ENCODE data around the gene STK24.
A peak's percentile ranks its signal among the peaks of the same experiment; 100 is the strongest.
"Not testable (repeated sequence)": the region's sequence is repeated elsewhere in the genome, so short reads cannot be mapped to it uniquely, and the experiment has no call there.

Gene STK24

DNA sequence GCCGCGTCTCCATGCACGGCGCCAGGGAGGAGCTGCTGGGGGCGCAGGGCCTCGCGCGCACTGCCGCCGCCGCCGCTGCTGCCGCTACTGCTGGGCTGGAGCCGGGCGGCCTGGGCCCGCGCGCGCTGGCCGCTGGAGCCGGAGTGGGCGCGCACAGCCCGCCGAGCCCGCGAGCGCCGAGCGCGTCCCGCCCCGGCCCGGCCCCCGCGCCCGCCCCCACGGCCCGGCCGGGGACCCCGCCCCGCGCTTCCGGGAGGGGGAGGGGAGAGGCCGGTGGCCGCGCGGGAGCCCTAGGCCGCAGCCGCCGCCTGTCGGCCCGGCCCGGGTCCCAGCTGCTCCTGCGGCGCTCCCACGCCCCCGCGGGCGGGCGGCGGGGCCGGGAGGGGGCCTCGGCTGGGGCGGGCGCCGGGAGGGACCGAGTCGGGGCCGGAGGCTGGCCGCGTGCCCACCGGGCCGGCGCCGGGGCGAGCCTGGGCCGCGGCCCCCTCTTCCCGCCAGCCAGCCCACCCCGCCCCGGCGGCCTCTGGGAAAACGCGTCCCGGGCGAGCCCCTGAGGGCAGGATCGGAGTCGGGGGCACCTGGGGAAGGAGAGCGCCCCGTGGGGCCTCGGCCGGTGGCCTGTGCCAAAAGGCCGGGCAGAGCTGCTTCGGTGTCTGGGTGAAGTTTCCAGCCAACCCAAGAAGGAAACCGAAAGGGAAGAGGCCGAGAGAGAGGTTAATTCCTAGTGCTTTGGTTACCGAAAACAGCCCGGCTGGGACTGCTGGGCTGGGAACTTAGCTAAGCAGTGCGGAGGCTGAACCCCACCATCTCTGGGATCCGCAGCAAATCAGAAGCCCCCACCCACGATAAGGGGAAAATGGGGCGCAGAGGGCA lies at the start of gene STK24:
STK24 (minus strand) TSS at position 145 of the 873 bp plus-strand sequence. CDS start 321 bp downstream, outside the sequence.
- DNase-seq (ENCODE audit: low spot score), result peak; percentile 57

DNA sequence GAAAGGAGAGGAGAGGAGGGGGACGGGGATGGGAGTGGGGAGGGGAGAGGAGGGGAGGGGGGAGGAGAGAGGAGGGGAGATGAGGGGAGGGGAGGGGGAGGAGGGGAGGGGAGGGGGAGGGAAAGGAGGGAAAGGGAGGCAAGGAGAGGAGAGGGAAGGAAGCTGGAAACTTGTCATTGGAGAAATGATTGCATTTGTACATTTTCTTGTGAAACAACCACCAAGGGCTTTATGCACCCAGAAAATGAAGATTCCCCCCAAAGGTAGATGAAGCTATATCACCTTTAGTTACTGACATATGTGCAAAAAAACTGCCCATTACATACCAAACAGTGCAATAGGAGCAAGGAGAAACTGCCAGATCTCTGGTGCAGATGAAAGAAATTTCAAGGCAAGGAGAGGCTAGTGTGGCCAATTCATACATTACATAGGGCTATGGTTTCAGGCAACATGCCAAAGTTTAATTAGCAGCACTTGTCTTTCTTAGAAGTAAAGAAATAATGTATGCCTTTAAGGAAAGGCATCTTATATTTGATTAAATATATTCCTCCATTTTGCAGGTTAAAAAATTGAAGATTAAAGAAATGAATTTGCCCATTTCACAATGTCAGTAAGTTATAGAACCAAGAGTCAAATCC lies 49.5 kb upstream of the STK24 start:
- DNase-seq (ENCODE audit: low spot score), result no peak

DNA sequence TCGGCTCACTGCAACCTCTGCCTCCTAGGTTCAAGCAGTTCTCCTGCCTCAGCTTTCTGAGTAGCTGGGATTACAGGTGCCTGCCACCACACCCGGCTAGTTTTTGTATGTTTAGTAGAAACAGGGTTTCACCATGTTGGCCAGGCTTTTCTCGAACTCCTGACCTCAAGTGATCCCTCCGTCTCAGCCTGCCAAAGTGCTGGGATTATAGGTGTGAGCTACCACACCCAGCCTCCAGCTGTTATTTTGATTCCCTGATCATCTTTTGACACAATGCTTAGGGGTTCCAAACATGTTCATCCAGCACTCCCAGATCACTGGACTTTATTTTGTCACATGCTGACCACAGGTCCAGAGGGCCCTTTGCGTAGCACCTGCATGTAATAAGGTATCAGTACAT lies 47.7 kb upstream of the STK24 start:
- not testable (repeated sequence) for DNase-seq (ENCODE audit: low spot score)

DNA sequence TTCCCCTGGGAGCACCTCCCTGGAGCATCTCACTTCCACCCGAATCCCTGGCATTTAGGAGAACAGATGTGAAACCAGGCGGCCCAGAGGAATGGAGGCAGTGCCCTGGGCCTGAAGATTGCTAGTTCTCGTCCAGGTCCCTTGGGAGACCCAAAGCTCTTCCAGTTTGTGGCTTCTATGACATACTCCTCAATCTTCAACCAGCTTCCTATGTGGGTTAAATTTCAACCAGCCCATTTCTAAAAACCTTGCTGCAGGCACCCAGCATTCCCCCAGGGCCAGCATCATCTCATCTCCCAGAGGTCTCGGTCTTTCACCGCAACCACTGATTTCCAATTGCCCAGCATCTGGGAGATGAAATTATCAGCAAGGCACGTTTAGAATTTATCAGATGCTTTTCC lies 46.0 kb upstream of the STK24 start:
- DNase-seq (ENCODE audit: low spot score), result no peak

DNA sequence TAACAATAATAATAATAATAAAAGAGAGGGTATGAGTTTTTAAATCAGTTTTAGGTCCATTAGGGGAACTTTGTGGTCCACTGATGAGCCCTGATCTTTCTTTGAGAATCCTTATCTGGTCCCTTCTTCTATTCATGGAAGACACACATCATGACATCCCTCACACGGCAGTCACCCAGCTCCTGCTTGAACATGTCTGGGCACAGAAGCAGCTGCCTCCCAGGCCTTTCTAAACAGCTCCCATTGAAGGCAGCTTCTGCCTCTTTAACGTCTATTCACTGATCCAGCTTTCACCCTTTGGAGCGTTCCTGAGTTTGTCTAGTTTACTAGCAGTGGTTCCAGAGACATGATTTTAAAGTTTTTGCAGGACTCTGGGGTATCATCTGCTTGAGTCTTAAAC lies 42.6 kb upstream of the STK24 start:
- DNase-seq (ENCODE audit: low spot score), result no peak

DNA sequence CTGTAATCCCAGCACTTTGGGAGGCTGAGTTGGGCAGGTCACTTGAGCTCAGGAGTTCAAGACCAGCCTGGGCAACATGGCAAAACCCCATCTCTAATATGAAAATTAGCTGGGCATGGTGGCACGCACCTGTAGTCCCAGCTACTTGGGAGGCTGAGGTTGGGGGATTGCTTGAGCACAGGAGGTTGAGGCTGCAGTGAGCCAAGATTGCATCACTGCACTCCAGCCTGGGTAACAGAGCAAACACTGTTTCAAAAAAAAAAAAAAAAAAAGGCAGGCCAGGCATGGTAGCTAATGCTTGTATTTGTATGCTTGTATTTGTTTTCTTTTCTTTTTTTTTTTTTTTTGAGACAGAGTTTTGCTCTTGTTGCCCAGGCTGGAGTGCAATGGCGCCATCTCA lies 38.7 kb upstream of the STK24 start:
- DNase-seq (ENCODE audit: low spot score), result not testable (repeated sequence)

DNA sequence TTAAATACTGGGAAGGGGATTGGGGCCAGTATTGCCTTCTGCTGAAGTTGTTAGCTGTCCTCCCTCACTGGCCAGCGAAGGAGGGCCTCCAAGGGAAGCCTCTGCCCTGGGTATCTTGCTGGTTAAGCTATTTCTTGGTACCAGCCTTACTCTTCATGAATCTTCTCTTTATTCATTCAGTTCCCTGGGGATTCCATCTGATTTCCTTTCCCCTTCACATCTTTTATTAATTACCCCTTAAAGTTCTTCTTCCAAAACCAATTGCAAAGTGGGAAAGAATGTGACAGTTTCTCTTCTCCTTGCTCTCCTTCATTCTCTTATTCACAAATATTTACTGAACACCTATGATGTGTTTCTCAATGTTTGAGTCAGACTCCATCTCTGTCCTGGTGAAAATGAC lies 36.7 kb upstream of the STK24 start:
- no peak for DNase-seq (ENCODE audit: low spot score)

DNA sequence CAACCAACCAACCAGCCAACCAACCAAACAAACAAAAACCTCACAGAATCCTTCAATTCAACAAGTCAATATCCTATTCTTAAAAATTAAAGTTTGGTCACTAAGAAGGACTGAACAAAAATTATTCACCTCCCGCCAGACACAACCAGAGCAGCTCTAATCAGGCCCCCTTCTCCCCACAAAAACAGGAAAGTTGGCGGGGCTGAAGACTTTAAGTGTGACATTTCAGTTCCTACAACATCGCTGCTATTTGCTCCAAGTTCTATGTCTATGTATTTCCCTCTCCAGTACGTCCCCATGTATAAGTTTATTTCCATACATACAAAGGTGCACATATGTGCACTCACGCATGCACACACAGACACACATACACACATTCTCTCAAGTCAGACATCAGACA lies 32.8 kb upstream of the STK24 start:
- no peak for DNase-seq (ENCODE audit: low spot score)

DNA sequence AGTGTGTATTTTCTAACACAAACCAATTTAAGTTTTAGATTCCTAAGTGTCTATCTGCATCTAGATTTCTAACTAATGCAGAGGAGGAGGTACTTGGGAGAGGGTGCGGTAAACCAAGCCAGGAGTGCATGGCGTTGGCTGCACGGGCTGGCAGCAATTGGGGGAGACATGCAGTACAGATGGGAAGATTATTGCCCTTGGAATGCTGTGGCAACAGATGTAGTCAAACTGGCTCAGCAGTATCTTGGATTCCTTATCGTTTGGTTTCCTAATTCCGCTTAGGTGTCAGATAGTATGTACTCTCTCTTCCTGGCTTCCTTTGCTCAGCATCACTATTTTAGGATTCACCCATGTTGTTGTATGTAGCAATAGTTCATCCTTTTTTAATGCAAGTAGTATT lies 29.4 kb upstream of the STK24 start:
- no peak for DNase-seq (ENCODE audit: low spot score)

DNA sequence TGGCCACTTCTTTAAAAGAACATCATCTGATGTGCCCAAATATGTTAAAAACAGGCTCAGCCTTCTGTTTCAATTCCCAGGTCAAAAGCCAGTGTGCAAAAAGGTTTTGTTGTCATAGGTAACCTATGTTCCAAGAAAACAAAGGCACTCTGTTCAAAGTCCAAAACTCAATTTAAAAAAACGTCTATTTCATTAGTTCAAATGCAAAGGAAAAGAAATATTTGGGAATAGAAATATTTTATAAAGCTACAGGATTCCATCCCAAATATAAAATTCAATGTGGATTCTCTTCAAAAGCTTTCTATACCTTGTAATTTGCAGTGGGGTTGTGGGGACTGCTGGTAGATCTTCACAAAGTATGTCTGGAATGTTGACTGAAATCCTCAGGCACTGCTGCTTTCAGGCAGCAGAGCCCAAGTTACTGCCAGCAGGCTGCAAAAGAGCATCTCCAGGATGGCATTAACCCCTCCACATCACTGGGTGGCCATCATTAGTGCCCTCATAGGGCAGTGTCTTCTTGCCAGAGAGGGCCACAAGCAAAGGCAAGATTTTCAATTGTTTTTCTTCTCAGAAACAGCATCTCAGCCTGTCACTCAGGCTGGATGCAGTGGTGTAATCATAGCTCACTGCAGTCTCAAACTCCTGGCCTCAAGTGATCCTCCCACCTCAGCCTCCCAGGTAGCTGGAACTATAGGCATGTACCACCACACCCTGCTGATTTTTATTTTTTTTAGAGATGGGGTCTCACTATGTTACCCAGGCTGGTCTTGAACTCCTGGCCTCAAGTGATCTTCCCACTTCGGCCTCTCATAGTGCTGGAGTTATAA lies 22.8 kb upstream of the STK24 start:
- DNase-seq (ENCODE audit: low spot score), result no peak

DNA sequence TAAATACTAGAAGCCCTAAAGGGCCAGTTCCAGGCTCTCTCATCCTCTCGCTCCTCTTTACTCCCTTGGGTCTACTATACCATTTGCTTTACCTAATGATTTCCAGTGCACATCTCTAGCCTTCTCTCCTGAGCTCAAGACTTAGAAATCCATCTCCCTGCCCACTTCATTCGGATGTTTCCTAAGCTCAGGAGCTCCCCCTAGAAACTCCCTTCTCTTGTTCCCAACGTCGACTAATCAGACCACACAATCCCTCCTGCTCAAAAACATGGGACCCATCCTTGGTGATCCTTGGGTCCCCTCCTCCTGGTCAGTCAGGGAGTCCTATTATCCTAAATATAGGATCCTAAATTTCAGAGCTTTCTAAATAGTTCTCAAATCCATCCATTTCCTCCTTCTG lies 21.1 kb upstream of the STK24 start:
- DNase-seq (ENCODE audit: low spot score), result no peak

DNA sequence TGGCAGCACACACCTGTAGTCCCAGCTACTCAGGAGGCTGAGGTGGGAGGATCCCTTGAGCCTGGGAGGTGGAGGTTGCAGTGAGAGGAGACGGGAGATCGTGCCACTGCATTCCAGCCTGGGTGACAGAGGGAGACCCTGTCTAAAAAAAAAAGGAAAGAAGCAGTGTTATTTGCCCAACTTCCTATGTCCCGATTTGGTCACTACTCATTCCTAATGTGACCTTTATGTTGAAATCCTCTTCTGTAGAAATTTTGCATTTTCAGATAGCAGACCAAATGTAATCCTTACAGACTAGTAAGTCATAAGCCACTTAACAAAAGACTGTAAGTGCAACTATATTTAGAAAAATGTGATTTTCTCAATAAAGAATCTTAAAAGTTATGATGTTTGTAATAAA lies 18.2 kb upstream of the STK24 start:
- no peak for DNase-seq (ENCODE audit: low spot score)

DNA sequence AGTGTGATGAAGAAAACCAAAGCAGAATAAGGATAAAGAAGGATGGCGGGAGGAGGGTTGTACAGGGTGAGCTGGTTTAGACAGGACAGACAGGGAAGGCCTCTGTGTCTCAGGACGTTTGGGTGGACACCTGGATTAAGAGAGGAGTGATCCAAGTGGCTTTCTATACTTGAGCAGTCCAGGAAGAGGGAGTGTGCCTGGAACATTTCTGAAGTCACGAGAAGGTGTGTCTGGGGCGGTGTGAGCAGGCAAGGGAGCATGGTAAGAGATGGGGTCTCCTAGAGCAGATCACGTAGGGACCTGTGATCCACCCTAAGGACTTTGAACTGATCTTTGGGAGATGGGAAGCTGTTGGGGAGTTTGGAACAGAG lies 15.4 kb upstream of the STK24 start:
- no peak for DNase-seq (ENCODE audit: low spot score)

DNA sequence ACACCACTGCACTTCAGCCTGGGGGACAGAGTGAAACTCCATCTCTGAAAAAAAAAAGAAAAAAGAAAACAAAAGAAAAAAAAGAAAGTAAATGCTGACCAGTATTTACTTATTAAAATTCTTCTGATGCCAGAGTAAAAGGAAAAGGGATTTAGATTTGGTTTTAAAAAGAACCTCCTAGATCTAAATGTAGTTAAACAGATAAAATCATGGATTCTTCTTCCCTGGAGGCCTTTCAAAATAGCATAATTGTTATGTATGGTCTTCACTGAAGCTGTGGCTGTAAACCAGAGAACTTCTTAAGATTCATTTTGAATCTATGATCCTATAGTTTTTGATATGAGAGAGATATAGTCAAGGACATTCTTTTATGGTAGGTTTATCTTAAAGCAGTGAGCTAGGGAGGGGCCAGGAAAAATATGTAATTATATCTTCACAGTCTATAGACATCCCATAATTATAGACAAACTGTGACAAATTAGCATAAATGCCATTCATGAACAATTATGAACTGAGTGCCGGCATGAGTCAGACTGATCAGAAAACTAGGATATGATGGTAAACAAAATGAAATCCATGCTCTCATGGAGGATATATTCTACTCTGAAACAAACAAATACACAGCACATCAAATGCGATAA lies 14.9 kb upstream of the STK24 start:
- DNase-seq (ENCODE audit: low spot score), result no peak

DNA sequence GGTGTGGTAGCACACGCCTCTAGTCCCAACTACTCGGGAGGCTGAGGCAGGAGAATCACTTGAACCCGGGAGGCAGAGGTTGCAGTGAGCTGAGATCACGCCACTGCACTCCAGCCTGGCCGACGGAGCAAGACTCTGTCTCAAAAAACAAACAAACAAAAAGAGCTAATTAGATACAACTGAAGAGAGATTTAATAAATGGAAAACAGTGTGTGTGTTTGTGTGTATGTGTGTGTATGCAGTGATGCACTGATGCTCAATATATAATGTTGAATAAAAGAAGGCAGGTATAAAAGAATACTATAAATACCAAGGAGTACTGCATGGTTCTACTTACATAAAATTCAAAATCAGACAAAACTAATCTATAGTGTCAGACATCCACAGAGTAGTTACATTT lies 13.6 kb upstream of the STK24 start:
- not testable (repeated sequence) for DNase-seq (ENCODE audit: low spot score)

DNA sequence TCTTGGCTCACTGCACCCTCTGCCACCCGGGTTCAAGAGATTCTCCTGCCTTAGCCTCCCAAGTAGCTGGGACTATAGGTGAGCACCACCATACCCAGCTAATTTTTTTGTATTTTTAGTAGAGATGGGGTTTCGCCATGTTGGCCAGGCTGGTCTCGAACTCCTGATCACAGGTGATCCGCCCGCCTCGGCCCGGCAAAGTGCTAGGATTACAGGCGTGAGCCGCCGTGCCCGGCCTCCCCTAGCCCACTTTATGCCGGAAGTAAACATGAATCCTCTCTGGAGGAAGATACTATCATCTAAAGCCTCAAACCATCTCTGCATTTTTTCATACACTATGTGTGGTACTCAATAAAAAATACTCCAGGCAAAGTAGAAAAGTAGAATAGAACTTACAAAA lies 12.6 kb upstream of the STK24 start:
- DNase-seq (ENCODE audit: low spot score), result not testable (repeated sequence)

DNA sequence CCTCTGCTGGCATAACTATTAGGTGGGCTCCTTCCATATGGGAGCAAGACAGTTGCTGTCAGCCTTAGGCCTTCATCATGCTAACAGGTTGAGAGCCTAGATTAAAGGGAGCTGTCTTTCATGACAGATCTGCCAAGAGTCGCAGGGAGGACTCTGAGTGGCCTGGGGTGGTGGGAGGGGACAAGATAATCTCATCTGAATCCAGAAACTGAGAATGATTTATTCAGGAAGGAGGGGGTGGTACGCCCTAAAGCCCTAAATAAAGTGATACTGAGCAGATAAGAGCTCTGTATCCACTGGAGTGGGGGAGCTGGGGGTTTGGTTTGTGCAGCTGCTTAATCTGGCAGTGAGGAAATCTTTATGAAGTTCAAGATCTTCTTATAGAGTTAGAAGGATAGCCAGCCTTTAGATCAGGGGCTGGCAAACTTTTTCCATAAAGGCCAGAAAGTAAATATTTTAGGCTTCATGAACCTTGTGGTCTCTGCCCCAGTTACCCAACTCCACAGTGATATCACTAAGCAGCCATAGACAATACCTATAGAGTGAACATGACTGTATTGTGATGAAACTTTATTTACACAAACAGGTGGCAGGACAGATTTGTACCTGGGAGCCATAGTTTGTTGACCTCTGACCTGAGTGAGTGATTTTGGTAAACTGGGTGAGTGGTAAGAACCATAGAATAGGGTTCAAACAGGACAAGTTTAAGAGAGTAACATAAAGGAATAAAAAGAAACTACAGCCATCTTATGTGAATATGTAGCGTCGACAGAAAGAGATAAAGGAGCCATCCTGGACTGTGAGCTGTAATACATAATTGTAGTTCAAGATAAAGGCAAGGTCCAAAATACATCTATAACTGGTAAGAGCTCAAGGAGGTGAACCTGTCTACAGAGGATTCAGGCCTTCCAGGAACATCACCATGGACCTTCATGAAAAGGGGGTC lies 9.8 kb upstream of the STK24 start:
- DNase-seq (ENCODE audit: low spot score), result no peak

DNA sequence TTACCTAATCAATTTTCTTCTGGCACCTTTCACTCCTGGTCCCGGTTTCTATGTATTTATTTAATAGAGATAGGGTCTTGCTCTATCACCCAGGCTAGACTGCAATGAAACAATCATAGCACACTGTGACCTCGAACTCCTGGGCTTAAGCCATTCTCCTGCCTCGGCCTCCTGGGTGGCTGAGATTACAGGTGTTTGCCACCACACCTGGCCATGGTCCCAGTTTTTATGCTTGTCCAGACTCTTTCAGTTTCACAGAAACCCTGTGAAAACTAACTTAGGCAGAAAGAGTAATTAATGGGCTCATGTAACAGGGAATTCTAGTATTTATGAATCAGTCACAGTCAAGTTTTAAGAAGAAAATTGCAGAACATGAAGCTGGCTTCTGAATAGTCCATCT lies 9.0 kb upstream of the STK24 start:
- no peak for DNase-seq (ENCODE audit: low spot score)

DNA sequence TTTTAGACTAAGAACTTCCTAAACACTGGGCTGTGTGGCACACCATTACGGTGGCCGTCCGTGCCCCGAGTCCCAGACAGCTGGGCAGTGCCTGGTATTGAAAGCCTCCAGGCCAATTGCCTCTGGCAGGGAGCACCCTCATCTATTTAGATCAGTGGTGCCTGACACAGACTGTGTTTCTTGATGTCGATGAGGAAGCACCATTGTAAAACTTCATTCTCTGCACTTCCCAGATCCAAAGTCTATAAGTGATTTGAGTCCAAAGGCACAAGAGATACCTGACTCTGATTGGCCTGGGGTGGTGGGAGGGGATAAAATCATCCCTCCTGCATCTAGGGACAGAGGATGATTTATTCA lies 8.5 kb upstream of the STK24 start:
- no peak for DNase-seq (ENCODE audit: low spot score)

DNA sequence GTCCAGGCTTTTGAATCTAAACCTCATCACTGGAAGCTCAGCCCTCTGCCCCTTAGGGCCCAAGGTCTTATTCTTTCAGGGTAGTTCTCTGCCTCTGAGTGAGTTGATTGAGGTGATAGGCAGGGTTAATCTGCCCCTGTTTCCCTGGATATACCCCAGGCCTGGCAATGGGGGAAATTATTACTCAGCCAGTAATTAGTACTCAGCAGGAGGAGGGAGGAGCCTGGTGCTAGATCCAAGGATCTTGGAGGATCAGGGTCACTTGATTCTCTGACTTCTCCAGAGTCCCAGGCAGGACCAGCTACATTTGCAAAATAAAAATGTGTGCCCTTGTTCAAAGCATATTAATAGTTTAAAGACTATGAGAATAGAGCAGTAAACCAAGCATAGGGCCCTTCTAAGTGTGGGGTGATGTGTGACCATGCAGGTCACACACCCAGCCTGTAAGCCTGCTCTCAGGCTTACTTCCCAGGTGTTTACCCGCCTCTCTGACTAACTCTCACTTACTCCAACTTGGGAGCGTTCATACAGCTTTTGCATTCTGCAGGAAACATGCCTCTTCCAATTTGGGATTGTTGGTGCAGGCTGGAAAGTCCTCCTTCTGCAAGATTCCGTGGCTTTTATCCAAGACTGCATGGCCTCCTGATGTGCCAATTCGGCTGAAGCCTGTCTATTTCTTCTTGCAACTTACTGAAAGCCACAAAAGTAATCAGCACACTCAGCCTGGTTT lies 7.9 kb upstream of the STK24 start:
- DNase-seq (ENCODE audit: low spot score), result no peak

DNA sequence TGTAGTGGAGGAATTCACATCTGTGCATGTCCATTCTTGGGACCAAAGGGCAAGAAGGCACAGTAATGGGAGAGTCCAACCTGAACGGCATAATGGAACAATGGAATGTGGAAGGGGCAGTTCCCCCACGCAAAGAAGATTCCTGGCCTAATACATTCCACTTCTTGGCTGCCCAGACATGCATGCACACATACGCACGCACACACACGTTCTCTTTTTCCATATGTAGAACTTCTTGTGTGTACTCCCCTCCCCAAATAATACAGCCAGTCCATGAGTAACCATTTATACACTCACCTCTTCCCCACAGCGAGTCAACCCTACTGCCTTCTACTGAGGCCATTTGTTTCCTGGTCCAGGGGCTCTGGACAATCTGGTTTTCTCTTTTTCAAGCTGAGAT lies 6.0 kb upstream of the STK24 start:
- DNase-seq (ENCODE audit: low spot score), result no peak
